ENCODE data around the gene MSL1.

- TF ChIP-seq CTCF (IDR thresholded peaks at IDR 0.05; ENCODE audit: low read depth, low read length, poor library complexity, severe bottlenecking) (no peak), EZH2phosphoT487 (IDR thresholded peaks at IDR 0.05; ENCODE audit: borderline replicate concordance, low read length) (no peak)
These were observed 48.2 kb upstream of the MSL1 start for GRCh38 chr17:40073454-40074174.

Measured in DOHH2 (cell line).